ENCODE data around the gene PLOD2.

Gene PLOD2

GRCh38 chr3:146148468-146148931 is 12.5 kb downstream of the PLOD2 start:
- no peaks in the 10 kb centered on the region for H3K27me3 Mint-ChIP-seq (ENCODE audit: low read depth)
- no peak overlapping the region for H3K4me3 Mint-ChIP-seq
- peaks cover 24% of the 10 kb centered on the region for H3K36me3 Mint-ChIP-seq (ENCODE audit: low read depth)
- TF ChIP-seq CTCF (IDR thresholded peaks at IDR 0.05; ENCODE audit: unreplicated experiment in 3 of 3) = peak; percentile 21 to 28 (median 28)
- H3K4me1 Mint-ChIP-seq = peaks cover 61% of the 10 kb centered on the region
- H3K27ac Mint-ChIP-seq = peak overlapping the region; percentile 73 to 77 (median 74)
- H3K9me3 Mint-ChIP-seq = no peaks in the 10 kb centered on the region

GRCh38 chr3:146145642-146146041 is 15.3 kb downstream of the PLOD2 start:
- TF ChIP-seq CTCF (IDR thresholded peaks at IDR 0.05; ENCODE audit: unreplicated experiment in 3 of 3) = no peak
- Mint-ChIP-seq H3K4me3 (no peak overlapping the region), H3K27ac (peak overlapping the region; percentile 47 to 50 (median 49)), H3K9me3 (no peaks in the 10 kb centered on the region), H3K27me3 (ENCODE audit: low read depth) (no peaks in the 10 kb centered on the region), H3K4me1 (peaks cover 62% of the 10 kb centered on the region), H3K36me3 (ENCODE audit: low read depth) (peaks cover 5% of the 10 kb centered on the region)

GRCh38 chr3:146142757-146143156 is 18.2 kb downstream of the PLOD2 start:
- no peak for TF ChIP-seq CTCF (IDR thresholded peaks at IDR 0.05; ENCODE audit: unreplicated experiment in 3 of 3)
- H3K9me3 Mint-ChIP-seq = no peaks in the 10 kb centered on the region
- H3K27me3 Mint-ChIP-seq (ENCODE audit: low read depth) = no peaks in the 10 kb centered on the region
- peak overlapping the region; percentile 2 to 33 (median 28) for H3K4me3 Mint-ChIP-seq
- H3K36me3 Mint-ChIP-seq (ENCODE audit: low read depth) = peaks cover 5% of the 10 kb centered on the region
- H3K4me1 Mint-ChIP-seq = peaks cover 39% of the 10 kb centered on the region
- H3K27ac Mint-ChIP-seq = peak overlapping the region in 1 of 3 experiments; percentile 95

- Mint-ChIP-seq H3K4me3 (no peak overlapping the region), H3K27me3 (ENCODE audit: low read depth) (no peaks in the 10 kb centered on the region), H3K4me1 (peaks cover 37% of the 10 kb centered on the region), H3K9me3 (no peaks in the 10 kb centered on the region), H3K27ac (no peak overlapping the region), H3K36me3 (ENCODE audit: low read depth) (no peaks in the 10 kb centered on the region)
- no peak for TF ChIP-seq CTCF (IDR thresholded peaks at IDR 0.05; ENCODE audit: unreplicated experiment in 3 of 3)
These were observed 21.3 kb downstream of the PLOD2 start for GRCh38 chr3:146139586-146140110.

- Mint-ChIP-seq H3K4me3 (no peak overlapping the region), H3K36me3 (ENCODE audit: low read depth) (no peaks in the 10 kb centered on the region), H3K9me3 (no peaks in the 10 kb centered on the region), H3K4me1 (peaks cover 41% of the 10 kb centered on the region), H3K27me3 (ENCODE audit: low read depth) (no peaks in the 10 kb centered on the region), H3K27ac (no peak overlapping the region)
- no peak for TF ChIP-seq CTCF (IDR thresholded peaks at IDR 0.05; ENCODE audit: unreplicated experiment in 3 of 3)
These were observed 22.1 kb downstream of the PLOD2 start for GRCh38 chr3:146138902-146139301.

- Mint-ChIP-seq H3K36me3 (ENCODE audit: low read depth) (peaks cover 10% of the 10 kb centered on the region), H3K9me3 (no peaks in the 10 kb centered on the region), H3K27me3 (ENCODE audit: low read depth) (no peaks in the 10 kb centered on the region), H3K4me1 (peaks cover 33% of the 10 kb centered on the region), H3K4me3 (no peak overlapping the region), H3K27ac (no peak overlapping the region)
- no peak for TF ChIP-seq CTCF (IDR thresholded peaks at IDR 0.05; ENCODE audit: unreplicated experiment in 3 of 3)
These were observed 24.3 kb downstream of the PLOD2 start for GRCh38 chr3:146136647-146137046.

Measured in nephron (organoid).